HFFc6 (cell line): ENCODE measurements around the gene CDK13. TPM values are rescaled to one million over a fixed set of nuclear protein-coding genes. Genes with fewer than 3 reads are reported as not detected.

Experiments
- DNase-seq: peaks from one replicate; pipeline ENCODE4 v3.0.0-alpha.2; 2018
- H3K27ac Mint-ChIP-seq: 2 replicates; pipeline ENCODE4 v1.8.0; 2020; ENCODE audit warnings: mild to moderate bottlenecking, mixed read lengths
- H3K27me3 Mint-ChIP-seq: 2 replicates; pipeline ENCODE4 v1.8.0; 2021; ENCODE audit warnings: mild to moderate bottlenecking, moderate library complexity, mixed read lengths; ENCODE audit not compliant: insufficient read depth
- H3K36me3 Mint-ChIP-seq: 2 replicates; pipeline ENCODE4 v1.8.0; 2021; ENCODE audit warnings: low read depth, mixed read lengths
- H3K4me1 Mint-ChIP-seq: 2 replicates; pipeline ENCODE4 v1.8.0; 2020; ENCODE audit warnings: low read depth, mixed read lengths
- H3K4me3 Mint-ChIP-seq: 2 replicates; pipeline ENCODE4 v1.8.0; 2020; ENCODE audit warnings: mild to moderate bottlenecking, moderate library complexity, mixed read lengths
- H3K9me3 Mint-ChIP-seq: 2 replicates; pipeline ENCODE4 v1.8.0; 2020; ENCODE audit warnings: mild to moderate bottlenecking, mixed read lengths
- total RNA-seq, 6 experiments: library from RNA; stranded (reverse); fragmentation: NEBNext Ultra II Directional; extraction: Animal tissue kit (Norgen Biotek cat#: 25700); gene quantifications; 2 replicates in 1 of 6; 3 replicates in 5 of 6; pipeline ENCODE4 v1.2.3, GENCODE V29; 2021
- TF ChIP-seq, protein P1 (sequence below): fragments of 200-600 bp; sonication (generic); IDR thresholded peaks from 2 replicates; pipeline ENCODE4 v1.5.0; 2021; ENCODE audit warnings: antibody characterized with exemption, mild to moderate bottlenecking

The CDK13 gene
- total RNA-seq, 6 experiments from 2014 or later: 28.8 to 31.7 (median 30.2) TPM

GRCh38 chr7:40148671-40149070, 198.6 kb downstream of the CDK13 start:
- Mint-ChIP-seq H3K4me3 (no peak overlapping the region), H3K27ac (no peak overlapping the region)

More at GRCh38 chr7:40148671-40149070, 198.6 kb downstream of the CDK13 start:
- Mint-ChIP-seq H3K9me3 (peaks cover 5% of the 10 kb centered on the region), H3K4me1 (peaks cover 16% of the 10 kb centered on the region), H3K36me3 (peaks cover 10% of the 10 kb centered on the region), H3K27me3 (peaks cover 2% of the 10 kb centered on the region; the same call in 1 of the 2 replicates)
- TF ChIP-seq, protein P1, sequence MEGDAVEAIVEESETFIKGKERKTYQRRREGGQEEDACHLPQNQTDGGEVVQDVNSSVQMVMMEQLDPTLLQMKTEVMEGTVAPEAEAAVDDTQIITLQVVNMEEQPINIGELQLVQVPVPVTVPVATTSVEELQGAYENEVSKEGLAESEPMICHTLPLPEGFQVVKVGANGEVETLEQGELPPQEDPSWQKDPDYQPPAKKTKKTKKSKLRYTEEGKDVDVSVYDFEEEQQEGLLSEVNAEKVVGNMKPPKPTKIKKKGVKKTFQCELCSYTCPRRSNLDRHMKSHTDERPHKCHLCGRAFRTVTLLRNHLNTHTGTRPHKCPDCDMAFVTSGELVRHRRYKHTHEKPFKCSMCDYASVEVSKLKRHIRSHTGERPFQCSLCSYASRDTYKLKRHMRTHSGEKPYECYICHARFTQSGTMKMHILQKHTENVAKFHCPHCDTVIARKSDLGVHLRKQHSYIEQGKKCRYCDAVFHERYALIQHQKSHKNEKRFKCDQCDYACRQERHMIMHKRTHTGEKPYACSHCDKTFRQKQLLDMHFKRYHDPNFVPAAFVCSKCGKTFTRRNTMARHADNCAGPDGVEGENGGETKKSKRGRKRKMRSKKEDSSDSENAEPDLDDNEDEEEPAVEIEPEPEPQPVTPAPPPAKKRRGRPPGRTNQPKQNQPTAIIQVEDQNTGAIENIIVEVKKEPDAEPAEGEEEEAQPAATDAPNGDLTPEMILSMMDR: no peak
- DNase-seq: no peak

Other genes with a start within 250 kb of the CDK13 start
- 10 to 100 TPM; 35.9 to 39.6 (median 39.0) TPM for gene MPLKIP, start 184.4 kb downstream of the CDK13 start, total RNA-seq
- gene SUGCT, start 184.7 kb downstream of the CDK13 start, total RNA-seq: 10 to 100 TPM; 12.9 to 20.1 (median 17.1) TPM